ENCODE measurements around the gene DHX58.
A peak's percentile ranks its signal among the peaks of the same experiment; 100 is the strongest.

DHX58 gene

GRCh38 chr17:42129109-42129837 is 16.8 kb upstream of the DHX58 start:
- DNase-seq (ENCODE audit: low spot score): no peak

GRCh38 chr17:42127414-42127813 is 14.9 kb upstream of the DHX58 start:
- DNase-seq (ENCODE audit: low spot score): no peak

- no peak for DNase-seq (ENCODE audit: low spot score)
Measured at GRCh38 chr17:42126836-42127235, 14.3 kb upstream of the DHX58 start.

- no peak for DNase-seq (ENCODE audit: low spot score)
Measured at GRCh38 chr17:42125565-42125964, 13.1 kb upstream of the DHX58 start.

- DNase-seq (ENCODE audit: low spot score): no peak
Measured at GRCh38 chr17:42124256-42124655, 11.7 kb upstream of the DHX58 start.

GRCh38 chr17:42122371-42123303 is 10.1 kb upstream of the DHX58 start, which contains the start of gene HSPB9:
Gene HSPB9, plus strand, starts transcription at chr17:42122804. Its CDS starts 47 bp downstream, at chr17:42122851.
- no peak for DNase-seq (ENCODE audit: low spot score)

- DNase-seq (ENCODE audit: low spot score): peak; percentile 84
Measured at GRCh38 chr17:42120770-42121769, 8.6 kb upstream of the DHX58 start, which contains the start of gene KAT2A. Gene KAT2A, minus strand, starts transcription at chr17:42121367. Its CDS starts 63 bp downstream, at chr17:42121304.

- no peak for DNase-seq (ENCODE audit: low spot score)
Measured at GRCh38 chr17:42120161-42120769, 7.8 kb upstream of the DHX58 start.

GRCh38 chr17:42119301-42119700 is 6.8 kb upstream of the DHX58 start:
- no peak for DNase-seq (ENCODE audit: low spot score)

- DNase-seq (ENCODE audit: low spot score): no peak
Measured at GRCh38 chr17:42118545-42118944, 6.0 kb upstream of the DHX58 start.

- no peak for DNase-seq (ENCODE audit: low spot score)
Measured at GRCh38 chr17:42118126-42118510, 5.6 kb upstream of the DHX58 start.

- no peak for DNase-seq (ENCODE audit: low spot score)
Measured at GRCh38 chr17:42117397-42118125, 5.0 kb upstream of the DHX58 start.

GRCh38 chr17:42116705-42117396 is 4.3 kb upstream of the DHX58 start:
- peak; percentile 69 for DNase-seq (ENCODE audit: low spot score)

GRCh38 chr17:42114118-42114517 is 1.6 kb upstream of the DHX58 start:
- no peak for DNase-seq (ENCODE audit: low spot score)

- no peak for DNase-seq (ENCODE audit: low spot score)
Measured at GRCh38 chr17:42113293-42114069, 967 bp upstream of the DHX58 start.

- peak; percentile 14 for DNase-seq (ENCODE audit: low spot score)
Measured at GRCh38 chr17:42111871-42112551, 503 bp downstream of the DHX58 start.

- no peak for DNase-seq (ENCODE audit: low spot score)
Measured at GRCh38 chr17:42111265-42111636, 1.3 kb downstream of the DHX58 start.
